HAP-1 (cell line): ENCODE data around the gene ASB3.
A peak's percentile ranks its signal among the peaks of the same experiment; 100 is the strongest.

Experiments
- DNase-seq, 2 experiments: peaks; one replicate each; pipeline ENCODE4 v3.0.0-alpha.2; 2016 to 2020; ENCODE audit warnings: low spot score in 2 of 2
- H3K27me3 ChIP-seq: fragments of 250-450 bp; sonication (Bioruptor Pico); 2 replicates; pipeline ENCODE4 v1.5.1; 2020; ENCODE audit warnings: low read depth, mild to moderate bottlenecking, moderate library complexity
- H3K36me3 ChIP-seq: fragments of 250-450 bp; sonication (Bioruptor Pico); replicated peaks from 2 replicates; pipeline ENCODE4 v1.5.1; 2020; ENCODE audit warnings: mild to moderate bottlenecking
- H3K4me1 ChIP-seq: fragments of 250-450 bp; sonication (Bioruptor Pico); 2 replicates; pipeline ENCODE4 v1.5.1; 2020; ENCODE audit warnings: mild to moderate bottlenecking
- H3K4me3 ChIP-seq: fragments of 250-450 bp; sonication (Bioruptor Pico); 2 replicates; pipeline ENCODE4 v1.5.1; 2020; ENCODE audit warnings: mild to moderate bottlenecking, moderate library complexity
- H3K9me3 ChIP-seq: fragments of 250-450 bp; sonication (Bioruptor Pico); 2 replicates; pipeline ENCODE4 v1.5.1; 2020; ENCODE audit warnings: mild to moderate bottlenecking, moderate library complexity
- in situ Hi-C: fragments of 300-500 bp; cut with MboI; formaldehyde crosslinking; loops from 3 replicates; pipeline ENCODE4 v1.14.3; 2020; ENCODE audit warnings: low sequenced_read_pairs, inconsistent platforms, mixed read lengths

Gene ASB3

DNA sequence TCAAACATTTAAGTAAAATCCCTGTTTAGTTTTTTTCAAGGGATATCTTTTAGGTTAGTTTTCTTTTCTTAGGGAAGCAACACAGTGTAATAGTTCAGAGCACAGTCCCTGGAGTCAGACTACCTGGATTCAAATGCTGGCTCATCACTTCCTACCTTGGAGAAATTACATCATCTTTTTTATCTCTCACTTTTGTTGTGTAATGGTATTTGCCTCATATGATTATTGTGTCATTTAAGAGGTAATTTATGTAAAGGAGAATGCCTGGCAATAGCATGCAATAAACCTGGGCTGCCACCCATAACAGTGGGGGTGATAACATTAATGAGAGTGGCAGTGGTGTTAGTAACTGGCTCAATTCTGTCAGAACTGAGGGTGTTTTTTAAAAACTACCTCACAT is 26.4 kb upstream of the ASB3 start:
- in situ Hi-C loops, result no loop called here
- Histone ChIP-seq H3K36me3 (peaks cover 57% of the 10 kb centered on the region), H3K9me3 (no peaks in the 10 kb centered on the region), H3K27me3 (no peaks in the 10 kb centered on the region), H3K4me3 (no peak overlapping the region), H3K4me1 (no peaks in the 10 kb centered on the region)
- DNase-seq, result no peak

DNA sequence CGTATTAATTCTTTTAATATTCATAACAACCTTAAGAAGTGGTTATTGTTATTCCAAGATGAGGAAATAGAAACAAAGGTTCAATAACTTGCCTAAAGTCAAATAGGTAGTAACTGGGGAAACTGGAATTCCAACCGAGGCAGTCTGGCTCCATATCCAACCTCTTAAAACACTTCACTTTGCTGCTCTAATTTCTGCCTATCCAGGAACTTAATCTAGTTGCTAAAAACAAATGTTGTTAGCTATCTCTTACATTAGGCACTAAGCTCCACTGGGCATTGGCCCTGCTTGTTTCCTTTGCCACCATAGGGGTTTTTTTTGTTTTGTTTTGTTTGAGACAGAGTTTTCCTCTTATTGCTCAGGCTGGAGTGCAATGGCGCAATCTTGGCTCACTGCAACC is 24.8 kb upstream of the ASB3 start:
- no peak for DNase-seq
- H3K4me3 ChIP-seq, result no peak overlapping the region
- H3K36me3 ChIP-seq, result peaks cover 61% of the 10 kb centered on the region
- in situ Hi-C loops, result no loop called here
- no peaks in the 10 kb centered on the region for H3K9me3 ChIP-seq
- no peaks in the 10 kb centered on the region for H3K4me1 ChIP-seq
- no peaks in the 10 kb centered on the region for H3K27me3 ChIP-seq

DNA sequence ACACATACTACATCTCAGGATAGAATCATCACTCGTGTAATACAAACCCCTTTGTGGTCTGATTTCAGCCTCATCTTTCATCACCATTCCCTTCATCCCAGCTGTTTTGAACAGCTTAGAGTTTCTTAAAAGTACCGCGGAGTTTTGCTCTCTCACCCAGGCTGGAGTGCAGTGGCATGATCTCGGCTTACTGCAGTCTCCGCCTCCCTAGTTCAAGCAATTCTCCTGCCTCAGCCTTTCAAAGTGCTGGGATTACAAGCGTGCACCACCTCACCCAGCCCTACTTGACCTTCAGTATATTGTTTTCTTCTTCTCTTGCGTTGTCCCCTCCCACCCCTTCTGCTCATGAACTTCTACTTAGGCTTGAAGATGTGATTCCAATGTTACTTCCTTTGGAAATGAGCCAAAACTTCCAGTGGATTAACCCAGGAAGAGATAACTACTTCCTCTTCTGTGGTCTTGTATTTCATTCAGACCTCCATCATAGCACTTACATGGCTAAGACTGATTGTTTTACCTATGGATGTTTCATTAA is 15.9 kb upstream of the ASB3 start:
- Histone ChIP-seq H3K9me3 (no peaks in the 10 kb centered on the region), H3K4me3 (no peak overlapping the region), H3K4me1 (no peaks in the 10 kb centered on the region), H3K27me3 (no peaks in the 10 kb centered on the region), H3K36me3 (peaks cover 17% of the 10 kb centered on the region)
- peak in 1 of 2 experiments; percentile 12 for DNase-seq
- in situ Hi-C loops, result no loop called here

DNA sequence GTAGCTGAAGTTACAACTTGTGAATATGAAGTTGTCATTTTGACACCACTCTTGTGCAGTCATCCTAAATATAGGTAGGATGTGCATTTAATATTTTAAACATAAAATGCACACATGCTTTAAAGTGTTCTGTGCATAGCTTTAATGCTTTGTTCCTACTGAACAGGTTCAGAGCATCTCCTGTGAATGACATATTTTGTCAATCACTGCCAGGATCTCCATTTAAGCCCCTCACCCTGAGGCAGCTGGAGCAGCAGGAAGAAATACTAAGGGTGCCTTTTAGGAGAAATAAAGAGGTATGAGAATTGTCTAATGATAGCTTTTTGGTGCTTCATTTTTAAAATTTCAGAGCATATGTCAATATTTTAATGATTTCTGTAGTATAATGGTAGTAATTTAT is 14.8 kb upstream of the ASB3 start:
- in situ Hi-C loops, result no loop called here
- H3K4me1 ChIP-seq, result no peaks in the 10 kb centered on the region
- H3K36me3 ChIP-seq, result peaks cover 19% of the 10 kb centered on the region
- no peaks in the 10 kb centered on the region for H3K27me3 ChIP-seq
- no peak overlapping the region for H3K4me3 ChIP-seq
- no peaks in the 10 kb centered on the region for H3K9me3 ChIP-seq
- no peak for DNase-seq

DNA sequence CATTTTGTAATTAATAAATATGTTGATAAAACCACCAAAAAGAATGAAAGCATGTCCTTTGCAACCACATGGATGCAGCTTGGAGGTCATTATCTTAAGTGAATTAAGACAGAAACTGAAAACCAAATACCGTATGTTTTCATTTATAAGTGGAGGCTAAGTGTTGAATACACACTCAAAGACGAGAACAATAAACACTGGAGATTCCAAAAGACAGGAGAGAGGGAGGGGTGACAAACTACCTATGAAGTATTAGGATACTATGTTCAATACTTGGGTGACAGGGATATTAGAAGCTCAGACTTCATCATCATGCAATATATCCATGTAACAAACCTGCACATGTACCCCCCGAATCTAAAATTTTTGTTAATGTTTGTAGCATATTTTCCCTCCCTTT is 7.1 kb upstream of the ASB3 start:
- no peaks in the 10 kb centered on the region for H3K9me3 ChIP-seq
- H3K4me3 ChIP-seq, result no peak overlapping the region
- in situ Hi-C loops, result no loop called here
- H3K36me3 ChIP-seq, result peaks cover 14% of the 10 kb centered on the region
- H3K4me1 ChIP-seq, result no peaks in the 10 kb centered on the region
- no peaks in the 10 kb centered on the region for H3K27me3 ChIP-seq
- DNase-seq, result no peak

DNA sequence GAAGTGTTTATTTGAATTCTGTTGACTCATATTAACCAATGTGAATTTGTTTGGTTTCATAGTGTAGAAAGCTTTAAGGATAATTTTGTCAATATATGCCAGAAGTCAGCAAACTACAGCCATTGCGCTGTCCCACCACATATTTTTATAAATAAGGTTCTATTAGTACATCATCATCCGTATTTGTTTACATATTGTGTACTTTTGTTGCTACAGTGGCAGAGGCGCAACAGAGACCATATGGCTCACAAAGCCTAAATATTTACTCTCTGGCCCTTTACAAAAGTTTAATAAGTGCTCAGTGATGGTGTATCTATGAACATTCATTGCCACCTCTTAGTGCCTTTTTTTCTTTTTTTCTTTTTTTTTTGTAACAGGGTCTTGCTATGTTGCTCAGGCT is 6.5 kb upstream of the ASB3 start:
- DNase-seq, result no peak
- Histone ChIP-seq H3K36me3 (peaks cover 14% of the 10 kb centered on the region), H3K4me1 (no peaks in the 10 kb centered on the region), H3K4me3 (no peak overlapping the region), H3K27me3 (no peaks in the 10 kb centered on the region), H3K9me3 (no peaks in the 10 kb centered on the region)
- in situ Hi-C loops, result no loop called here

DNA sequence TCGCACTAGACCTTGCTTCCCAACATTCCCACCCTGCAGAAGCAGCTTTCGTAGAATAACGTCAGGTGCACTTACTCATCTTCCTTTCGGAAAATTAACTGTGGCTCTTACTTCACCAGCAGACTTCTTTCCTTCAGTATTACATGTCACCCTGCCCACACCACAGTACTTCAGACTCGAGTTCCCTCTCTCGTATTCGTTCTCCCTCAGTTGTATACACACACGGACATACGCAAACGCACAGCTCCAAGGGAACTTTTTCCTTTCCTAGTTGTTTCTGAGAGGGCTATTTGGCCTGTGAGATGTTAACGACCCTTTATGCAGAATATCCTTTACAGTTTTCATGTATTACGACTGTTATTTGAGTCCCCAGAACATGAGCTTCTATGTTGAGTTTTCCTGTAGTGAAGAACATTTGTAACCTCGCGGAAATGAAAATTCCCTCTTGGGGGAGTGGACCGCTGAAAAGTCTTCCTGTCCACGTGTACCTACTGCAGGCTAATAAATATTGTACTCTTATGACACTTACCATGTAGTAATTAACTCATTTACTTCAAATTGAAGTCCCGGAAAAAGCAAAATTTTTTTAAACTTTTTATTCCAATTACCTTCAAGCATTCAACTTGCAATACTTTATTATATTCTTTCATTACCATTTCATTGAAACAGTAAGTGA is 999 bp upstream of the ASB3 start:
- Histone ChIP-seq H3K4me3 (peak overlapping the region; percentile 88), H3K36me3 (no peaks in the 10 kb centered on the region), H3K9me3 (no peaks in the 10 kb centered on the region), H3K27me3 (no peaks in the 10 kb centered on the region), H3K4me1 (peaks cover 2% of the 10 kb centered on the region)
- in situ Hi-C loops, result no loop called here
- DNase-seq, result no peak

DNA sequence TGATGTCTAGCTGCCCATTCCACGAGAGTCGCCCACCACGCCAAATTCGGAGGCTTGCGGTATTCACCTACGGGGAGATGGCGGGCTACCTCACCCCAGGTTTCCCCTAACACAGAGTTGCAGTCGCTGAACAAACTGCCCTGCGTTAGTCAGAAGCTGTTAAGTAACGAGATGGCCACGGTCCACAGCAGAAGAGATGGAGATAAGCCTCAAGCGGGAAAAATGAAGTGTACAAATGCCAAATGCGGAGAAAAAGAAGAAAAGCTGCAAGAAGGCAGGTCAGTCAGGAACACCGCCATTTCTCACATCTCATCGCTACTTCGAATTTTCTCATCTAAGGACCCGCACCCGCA is 425 bp downstream of the ASB3 start:
- DNase-seq, result peak in 1 of 2 experiments; percentile 37

DNA sequence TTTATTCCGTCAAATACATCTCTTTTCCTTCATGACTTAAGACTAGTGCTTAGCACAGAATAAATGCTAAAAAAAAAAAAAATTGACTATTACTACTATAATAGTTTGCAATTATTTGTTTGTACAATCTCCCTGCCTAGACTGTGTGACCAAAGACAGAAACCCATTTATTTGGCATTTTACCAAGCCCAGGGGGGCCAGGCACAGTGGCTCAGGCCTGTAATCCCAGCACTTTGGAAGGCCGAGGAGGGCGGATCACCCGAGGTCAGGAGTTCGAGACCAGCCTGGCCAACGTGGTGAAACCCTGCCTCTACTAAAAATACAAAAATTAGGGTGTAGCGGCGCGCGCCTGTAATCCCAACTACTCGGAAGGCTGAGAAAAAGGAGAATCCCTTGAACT is 1.4 kb downstream of the ASB3 start:
- H3K36me3 ChIP-seq, result peaks cover 4% of the 10 kb centered on the region
- in situ Hi-C loops, result no loop called here
- H3K9me3 ChIP-seq, result no peaks in the 10 kb centered on the region
- H3K27me3 ChIP-seq, result no peaks in the 10 kb centered on the region
- peak in 1 of 2 experiments; percentile 16 for DNase-seq
- H3K4me1 ChIP-seq, result peaks cover 2% of the 10 kb centered on the region
- H3K4me3 ChIP-seq, result peak overlapping the region; percentile 88

More for the DNA sequence above, 425 bp downstream of the ASB3 start:
- no peaks in the 10 kb centered on the region; the same call in 1 of the 2 replicates for H3K36me3 ChIP-seq
- peak overlapping the region; percentile 88 for H3K4me3 ChIP-seq
- in situ Hi-C loops, result no loop called here
- H3K4me1 ChIP-seq, result peaks cover 2% of the 10 kb centered on the region
- H3K27me3 ChIP-seq, result no peaks in the 10 kb centered on the region
- H3K9me3 ChIP-seq, result no peaks in the 10 kb centered on the region

DNA sequence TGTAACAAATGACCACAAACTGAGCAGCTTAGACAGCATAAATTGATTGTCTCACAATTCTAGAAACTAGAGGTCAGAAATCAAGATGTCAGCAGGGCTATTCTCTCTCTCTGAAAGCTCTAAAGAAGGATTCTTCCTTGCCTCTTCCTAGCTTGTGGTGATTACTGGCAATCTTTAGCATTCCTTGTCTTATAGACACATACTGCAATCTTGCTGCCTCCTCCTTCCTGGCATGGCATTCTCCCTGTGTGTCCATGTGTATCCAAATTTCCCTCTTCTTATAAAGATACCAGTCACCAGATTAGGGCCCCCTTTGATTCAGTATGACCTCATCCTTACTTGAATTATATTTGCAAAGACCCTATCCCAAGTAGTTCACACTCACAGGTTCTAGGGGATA is 2.3 kb downstream of the ASB3 start:
- no peaks in the 10 kb centered on the region for H3K27me3 ChIP-seq
- H3K4me3 ChIP-seq, result no peak overlapping the region
- in situ Hi-C loops, result no loop called here
- peaks cover 4% of the 10 kb centered on the region for H3K36me3 ChIP-seq
- H3K9me3 ChIP-seq, result no peaks in the 10 kb centered on the region
- no peak for DNase-seq
- peaks cover 2% of the 10 kb centered on the region for H3K4me1 ChIP-seq

DNA sequence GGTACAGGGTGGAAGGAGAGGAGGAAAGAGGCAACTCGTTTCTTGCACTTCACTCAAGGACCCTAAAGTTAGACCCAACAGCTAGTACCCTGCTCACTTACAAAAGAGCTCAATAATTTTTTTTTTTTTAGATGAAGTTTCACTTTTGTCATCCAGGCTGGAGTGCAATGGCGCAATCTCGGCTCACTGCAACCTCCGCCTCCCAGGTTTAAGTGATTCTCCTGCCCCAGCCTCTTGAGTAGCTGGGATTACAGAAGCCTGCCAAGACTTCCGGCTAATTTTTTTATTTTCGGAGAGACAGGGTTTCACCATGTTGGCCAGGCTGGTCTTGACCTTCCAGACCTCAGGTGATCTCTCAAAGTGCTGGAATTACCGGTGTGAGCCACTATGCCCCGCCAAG is 4.1 kb downstream of the ASB3 start:
- Histone ChIP-seq H3K4me3 (no peak overlapping the region), H3K4me1 (peaks cover 2% of the 10 kb centered on the region), H3K9me3 (no peaks in the 10 kb centered on the region), H3K36me3 (peaks cover 11% of the 10 kb centered on the region), H3K27me3 (no peaks in the 10 kb centered on the region)
- in situ Hi-C loops, result no loop called here
- no peak for DNase-seq

DNA sequence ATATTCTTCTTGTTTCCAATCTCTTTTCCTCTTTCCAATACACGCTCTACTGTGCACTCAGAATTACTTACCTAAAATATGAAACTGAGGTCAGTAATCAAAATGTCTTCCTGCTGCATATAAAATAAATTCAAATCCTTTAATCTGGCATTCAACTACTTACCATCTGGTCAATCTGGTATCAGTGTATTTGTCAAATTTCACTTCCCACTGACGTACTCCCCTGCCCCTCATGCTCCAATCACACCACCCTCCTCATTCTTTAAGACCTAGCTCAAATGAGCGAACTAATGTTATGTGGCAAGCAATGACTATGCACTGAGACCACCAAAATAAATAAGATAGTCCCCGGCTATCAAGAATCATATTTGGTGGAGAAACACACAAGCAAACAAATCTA is 6.7 kb downstream of the ASB3 start:
- no peaks in the 10 kb centered on the region for H3K9me3 ChIP-seq
- H3K4me3 ChIP-seq, result no peak overlapping the region
- in situ Hi-C loops, result no loop called here
- DNase-seq, result no peak
- H3K4me1 ChIP-seq, result peaks cover 1% of the 10 kb centered on the region
- no peaks in the 10 kb centered on the region for H3K27me3 ChIP-seq
- peaks cover 21% of the 10 kb centered on the region for H3K36me3 ChIP-seq

DNA sequence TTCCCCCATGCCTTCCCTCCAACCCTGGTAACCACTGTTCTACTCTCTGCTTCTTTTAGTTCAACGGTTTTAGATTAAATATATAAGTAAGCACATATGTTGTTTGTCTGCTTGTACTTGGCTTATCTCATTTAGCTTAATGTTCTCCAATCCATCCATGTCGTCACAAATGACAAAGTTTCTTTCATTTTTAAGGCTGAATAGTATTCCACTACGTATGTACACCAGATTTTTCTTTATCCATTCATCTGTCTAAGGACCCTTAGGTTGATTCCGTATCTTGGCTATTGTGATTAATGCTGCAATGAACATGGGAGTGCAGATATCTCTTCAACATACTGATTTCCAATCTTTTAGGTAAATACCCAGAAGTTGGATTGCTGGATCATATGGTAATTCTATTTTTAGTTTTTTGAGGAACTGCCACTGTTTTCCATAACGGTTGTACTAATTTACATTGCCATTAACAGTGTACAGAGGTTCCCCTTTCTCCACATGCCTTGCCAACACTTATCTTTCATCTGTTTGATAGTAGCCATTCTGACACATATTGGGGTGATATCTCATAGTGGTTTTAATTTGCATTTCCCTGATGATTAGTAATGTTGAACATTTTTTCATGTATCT is 8.1 kb downstream of the ASB3 start:
- Histone ChIP-seq H3K27me3 (no peaks in the 10 kb centered on the region), H3K4me3 (no peak overlapping the region), H3K36me3 (peaks cover 21% of the 10 kb centered on the region), H3K9me3 (no peaks in the 10 kb centered on the region), H3K4me1 (no peaks in the 10 kb centered on the region)
- DNase-seq, result no peak
- in situ Hi-C loops, result no loop called here

DNA sequence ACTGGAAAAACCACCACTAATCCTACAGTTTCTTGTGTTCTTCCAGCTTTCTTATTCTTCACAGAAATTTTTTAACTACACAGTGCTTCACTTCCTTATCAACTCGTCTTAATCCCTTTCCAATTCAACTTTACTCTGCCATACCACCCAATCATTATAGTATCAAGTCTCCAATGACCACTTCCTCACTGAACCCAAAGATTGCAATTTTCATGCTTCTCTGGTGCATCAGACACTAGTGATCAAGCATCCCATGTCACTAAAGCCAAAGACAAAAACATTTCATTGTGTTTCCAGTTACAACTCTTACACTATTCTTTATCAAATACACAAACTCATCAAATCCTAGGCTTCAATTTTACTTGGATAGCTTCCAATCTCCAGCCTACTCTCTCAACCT is 9.6 kb downstream of the ASB3 start:
- Histone ChIP-seq H3K4me3 (no peak overlapping the region), H3K27me3 (no peaks in the 10 kb centered on the region), H3K36me3 (peaks cover 21% of the 10 kb centered on the region), H3K9me3 (no peaks in the 10 kb centered on the region), H3K4me1 (no peaks in the 10 kb centered on the region)
- no peak for DNase-seq
- in situ Hi-C loops, result no loop called here
